Measurements from ENCODE around the gene STRIP1. TPM values are rescaled to one million over a fixed set of nuclear protein-coding genes. Genes with fewer than 3 reads are reported as not detected.
"Not testable (repeated sequence)": the region's sequence is repeated elsewhere in the genome, so short reads cannot be mapped to it uniquely, and the experiment has no call there.

Gene STRIP1
- polyA plus RNA-seq, 4 donors = 41.3 to 60.3 (median 47.8) TPM

GRCh38 chr1:110007046-110007830 lies 27.2 kb upstream of the STRIP1 start:
- DNase-seq (ENCODE audit: low read depth in 4 of 4, low spot score in 3 of 4) = no peak

GRCh38 chr1:110008971-110009565 lies 25.4 kb upstream of the STRIP1 start:
- no peak for DNase-seq (ENCODE audit: low read depth in 4 of 4, low spot score in 3 of 4)

GRCh38 chr1:110011527-110012041 lies 22.8 kb upstream of the STRIP1 start:
- DNase-seq (ENCODE audit: low read depth in 4 of 4, low spot score in 3 of 4) = no peak

GRCh38 chr1:110012100-110012780 lies 22.2 kb upstream of the STRIP1 start:
- no peak for DNase-seq (ENCODE audit: low read depth in 4 of 4, low spot score in 3 of 4)

- no peak for DNase-seq (ENCODE audit: low read depth in 4 of 4, low spot score in 3 of 4)
Observed at GRCh38 chr1:110017792-110018191, 16.6 kb upstream of the STRIP1 start.

- no peak for DNase-seq (ENCODE audit: low read depth in 4 of 4, low spot score in 3 of 4)
Observed at GRCh38 chr1:110018396-110018795, 16.0 kb upstream of the STRIP1 start.

- DNase-seq (ENCODE audit: low read depth in 4 of 4, low spot score in 3 of 4) = no peak
Observed at GRCh38 chr1:110019770-110020169, 14.7 kb upstream of the STRIP1 start.

- DNase-seq (ENCODE audit: low read depth in 4 of 4, low spot score in 3 of 4) = no peak
Observed at GRCh38 chr1:110021285-110021684, 13.1 kb upstream of the STRIP1 start.

- DNase-seq (ENCODE audit: low read depth in 4 of 4, low spot score in 3 of 4) = no peak
Observed at GRCh38 chr1:110024613-110025012, 9.8 kb upstream of the STRIP1 start.

GRCh38 chr1:110030687-110031086 lies 3.7 kb upstream of the STRIP1 start:
- not testable (repeated sequence) for DNase-seq (ENCODE audit: low read depth in 4 of 4, low spot score in 3 of 4)

GRCh38 chr1:110032327-110032726 lies 2.1 kb upstream of the STRIP1 start:
- no peak for DNase-seq (ENCODE audit: low read depth in 4 of 4, low spot score in 3 of 4)

GRCh38 chr1:110033421-110033820 lies 1.0 kb upstream of the STRIP1 start:
- DNase-seq (ENCODE audit: low read depth in 4 of 4, low spot score in 3 of 4) = no peak

- DNase-seq (ENCODE audit: low read depth in 4 of 4, low spot score in 3 of 4) = no peak
Observed at GRCh38 chr1:110034040-110034450, 379 bp upstream of the STRIP1 start.

GRCh38 chr1:110035236-110035752 lies 870 bp downstream of the STRIP1 start:
- DNase-seq (ENCODE audit: low read depth in 4 of 4, low spot score in 3 of 4) = no peak

GRCh38 chr1:110038271-110038670 lies 3.8 kb downstream of the STRIP1 start:
- no peak for DNase-seq (ENCODE audit: low read depth in 4 of 4, low spot score in 3 of 4)

GRCh38 chr1:110039641-110040040 lies 5.2 kb downstream of the STRIP1 start:
- DNase-seq (ENCODE audit: low read depth in 4 of 4, low spot score in 3 of 4) = no peak

- DNase-seq (ENCODE audit: low read depth in 4 of 4, low spot score in 3 of 4) = no peak
Observed at GRCh38 chr1:110040548-110040947, 6.1 kb downstream of the STRIP1 start.

- no peak for DNase-seq (ENCODE audit: low read depth in 4 of 4, low spot score in 3 of 4)
Observed at GRCh38 chr1:110043016-110043415, 8.6 kb downstream of the STRIP1 start.

GRCh38 chr1:110047463-110047862 lies 13.0 kb downstream of the STRIP1 start:
- no peak for DNase-seq (ENCODE audit: low read depth in 4 of 4, low spot score in 3 of 4)

GRCh38 chr1:110048240-110048639 lies 13.8 kb downstream of the STRIP1 start:
- DNase-seq (ENCODE audit: low read depth in 4 of 4, low spot score in 3 of 4) = no peak

GRCh38 chr1:110048923-110049601 lies 14.6 kb downstream of the STRIP1 start:
- DNase-seq (ENCODE audit: low read depth in 4 of 4, low spot score in 3 of 4) = no peak
